CD14-positive monocyte (primary cell): ENCODE results near the gene KCNQ1. TPM values are rescaled to one million over a fixed set of nuclear protein-coding genes. Genes with fewer than 3 reads are reported as not detected.

Experiments used
- DNase-seq, 3 donors: peaks; one replicate each; pipeline ENCODE4 v3.0.0-alpha.2; 2011 to 2022
- H2AFZ ChIP-seq: 2 replicates; pipeline ENCODE4 v1.6.0; 2012; ENCODE audit warnings: mild to moderate bottlenecking, low read depth, low read length, inconsistent platforms; ENCODE audit not compliant: insufficient read depth, poor library complexity, severe bottlenecking
- H3K27ac ChIP-seq, 2 donors: 1 replicate in 1 of 2; 2 replicates in 1 of 2; pipeline ENCODE4 v1.5.1; 2012 to 2013; ENCODE audit warnings: low read length in 2 of 2, control low read depth in 1 of 2, inconsistent platforms in 1 of 2, low read depth in 1 of 2, mild to moderate bottlenecking in 1 of 2
- H3K27me3 ChIP-seq, 2 donors: one replicate each; pipeline versions ENCODE4 v1.6.0 to v1.6.1; 2011 to 2013; ENCODE audit warnings: low read length in 2 of 2; ENCODE audit not compliant: control insufficient read depth in 2 of 2, insufficient read depth in 2 of 2
- H3K36me3 ChIP-seq, 2 donors: replicated peaks in 1 of 2; 1 replicate in 1 of 2; 2 replicates in 1 of 2; pipeline versions ENCODE4 v1.5.1 to v1.6.1; 2012 to 2013; ENCODE audit warnings: low read length in 2 of 2, control low read depth in 1 of 2, inconsistent platforms in 1 of 2, mild to moderate bottlenecking in 1 of 2; ENCODE audit not compliant: insufficient read depth in 2 of 2, control insufficient read depth in 1 of 2
- H3K4me1 ChIP-seq, 2 donors: 1 replicate in 1 of 2; 2 replicates in 1 of 2; pipeline versions ENCODE4 v1.5.1 to v1.6.1; 2012 to 2013; ENCODE audit warnings: low read length in 2 of 2, control low read depth in 1 of 2, inconsistent platforms in 1 of 2, mild to moderate bottlenecking in 1 of 2, moderate library complexity in 1 of 2; ENCODE audit not compliant: insufficient read depth in 2 of 2, control insufficient read depth in 1 of 2
- H3K4me2 ChIP-seq: replicated peaks from 2 replicates; pipeline ENCODE3; 2012; ENCODE audit warnings: low read length, moderate library complexity, mild to moderate bottlenecking; ENCODE audit not compliant: poor library complexity, severe bottlenecking; ENCODE audit errors: extremely low read depth
- H3K4me3 ChIP-seq, 3 experiments: fragments of 200-600 bp in 1 of 3; sonication (generic) in 1 of 3; replicated peaks in 1 of 3; 1 replicate in 2 of 3; 2 replicates in 1 of 3; pipeline ENCODE4 v1.5.1; 2011 to 2013; ENCODE audit warnings: low read length in 3 of 3, mild to moderate bottlenecking in 3 of 3, control low read depth in 2 of 3, low read depth in 2 of 3, inconsistent platforms in 1 of 3, moderate library complexity in 1 of 3
- H3K79me2 ChIP-seq: 2 replicates; pipeline ENCODE4 v1.6.0; 2012; ENCODE audit warnings: mild to moderate bottlenecking, control low read depth, inconsistent platforms, low read length, moderate library complexity; ENCODE audit not compliant: insufficient read depth
- H3K9ac ChIP-seq: 2 replicates; pipeline ENCODE4 v1.6.0; 2017; ENCODE audit warnings: low read length, mild to moderate bottlenecking; ENCODE audit not compliant: insufficient read depth, poor library complexity, severe bottlenecking
- H3K9me3 ChIP-seq, 2 donors: replicated peaks in 1 of 2; 1 replicate in 1 of 2; 2 replicates in 1 of 2; pipeline versions ENCODE4 v1.5.1 to v1.6.1; 2012 to 2013; ENCODE audit warnings: low read length in 2 of 2, control low read depth in 1 of 2; ENCODE audit not compliant: control insufficient read depth in 1 of 2, insufficient read depth in 1 of 2
- H4K20me1 ChIP-seq: 2 replicates; pipeline ENCODE4 v1.6.0; 2012; ENCODE audit warnings: mild to moderate bottlenecking, low read length, control low read depth, moderate library complexity; ENCODE audit not compliant: insufficient read depth
- H3K27ac Mint-ChIP-seq, 7 donors: one replicate each; pipeline ENCODE4 v1.8.0; 2020; ENCODE audit warnings: mild to moderate bottlenecking in 7 of 7, mixed read lengths in 7 of 7, moderate library complexity in 6 of 7, inconsistent platforms in 2 of 7
- H3K27me3 Mint-ChIP-seq, 3 donors: one replicate each; pipeline ENCODE4 v1.8.0; 2021 to 2022; ENCODE audit warnings: low read depth in 3 of 3, mild to moderate bottlenecking in 3 of 3, mixed read lengths in 3 of 3, moderate library complexity in 3 of 3, inconsistent platforms in 1 of 3
- H3K36me3 Mint-ChIP-seq, 2 donors: one replicate each; pipeline ENCODE4 v1.8.0; 2020; ENCODE audit warnings: mixed read lengths in 2 of 2, inconsistent platforms in 1 of 2, mild to moderate bottlenecking in 1 of 2
- H3K4me1 Mint-ChIP-seq: one replicate; pipeline ENCODE4 v1.8.0; 2020; ENCODE audit warnings: mild to moderate bottlenecking, mixed read lengths
- H3K4me3 Mint-ChIP-seq, 2 donors: one replicate each; pipeline ENCODE4 v1.8.0; 2020; ENCODE audit warnings: mild to moderate bottlenecking in 2 of 2, mixed read lengths in 2 of 2, moderate library complexity in 1 of 2
- H3K9me3 Mint-ChIP-seq, 7 donors: one replicate each; pipeline ENCODE4 v1.8.0; 2020 to 2022; ENCODE audit warnings: mixed read lengths in 7 of 7, mild to moderate bottlenecking in 6 of 7, moderate library complexity in 6 of 7, inconsistent platforms in 2 of 7
- CTCF ChIP-seq: fragments of 200-600 bp; IDR thresholded peaks from one replicate; pipeline ENCODE4 v1.8.0; 2022; ENCODE audit warnings: antibody characterized with exemption, mild to moderate bottlenecking
- WGBS: methylation state at CpG from one replicate; pipeline ENCODE4 v1.1.5; 2013; ENCODE audit warnings: missing lambda C conversion rate; ENCODE audit not compliant: insufficient coverage; 5-methylcytosine and 5-hydroxymethylcytosine counted together
- intact Hi-C, 2 donors: fragments of 100-400 bp; cut with micrococcal nuclease; formaldehyde crosslinking; loops; one replicate each; pipeline versions ENCODE4 v1.15.0 to v1.15.1; 2023
- polyA plus RNA-seq, 3 donors: library from polyadenylated mRNA; depleted of rRNA in 1 of 3; unstranded in 2 of 3; stranded (reverse) in 1 of 3; fragments of 300-500 nt in 2 of 3; fragments of >200 nt in 1 of 3; fragmentation: Illumina TruSeq in 2 of 3; gene quantifications; 1 replicate in 2 of 3; 2 replicates in 1 of 3; pipeline ENCODE4 v1.2.3, GENCODE V29; 2012 to 2021

KCNQ1 gene
- polyA plus RNA-seq, 3 donors, result 14.9 to 31.8 (median 21.6) TPM

GRCh38 chr11:2537010-2537705, 92.3 kb downstream of the KCNQ1 start:
- 88% methylated on average over 6 of the region's 9 CpGs for WGBS
- H3K9me3 Mint-ChIP-seq, result peaks cover 0 to 1% (median 0%) of the 10 kb centered on the region in 7 donors
- Histone ChIP-seq H3K36me3 (peaks cover 12 to 21% of the 10 kb centered on the region in 2 donors), H2AFZ (no peak overlapping the region), H3K4me2 (no peak overlapping the region), H4K20me1 (peaks cover 100% of the 10 kb centered on the region), H3K27me3 (no peaks in the 10 kb centered on the region), H3K79me2 (peaks cover 20% of the 10 kb centered on the region), H3K4me3 (no peak overlapping the region), H3K9me3 (no peaks in the 10 kb centered on the region), H3K27ac (no peak overlapping the region), H3K9ac (no peak overlapping the region), H3K4me1 (peaks cover 30 to 38% of the 10 kb centered on the region in 2 donors)
- H3K4me1 Mint-ChIP-seq, result peaks cover 32% of the 10 kb centered on the region
- DNase-seq, result no peak
- no peak overlapping the region for H3K4me3 Mint-ChIP-seq
- no peak overlapping the region for H3K27ac Mint-ChIP-seq
- peaks cover 16 to 36% of the 10 kb centered on the region in 2 donors for H3K36me3 Mint-ChIP-seq
- no peak for TF ChIP-seq CTCF
- intact Hi-C loops, result loop anchor here in 1 of 2 donors (10.0 kb wide), 1 partner anchor 428 kb away; no protein-coding TSS in a partner anchor
- peaks cover 5 to 16% (median 7%) of the 10 kb centered on the region in 3 donors for H3K27me3 Mint-ChIP-seq

- peaks cover 100% of the 10 kb centered on the region for H4K20me1 ChIP-seq
- H3K27me3 Mint-ChIP-seq, result peaks cover 5 to 13% (median 7%) of the 10 kb centered on the region in 3 donors
- H3K4me1 ChIP-seq, result peaks cover 23 to 30% of the 10 kb centered on the region in 2 donors
- no peak overlapping the region for H3K9ac ChIP-seq
- no peaks in the 10 kb centered on the region for H3K9me3 ChIP-seq
- H3K27ac ChIP-seq, result no peak overlapping the region
- H3K4me3 Mint-ChIP-seq, result no peak overlapping the region
- TF ChIP-seq CTCF, result no peak
- peaks cover 24% of the 10 kb centered on the region for H3K4me1 Mint-ChIP-seq
- no peak for DNase-seq
- peaks cover 12 to 21% of the 10 kb centered on the region in 2 donors for H3K36me3 ChIP-seq
- H2AFZ ChIP-seq, result no peak overlapping the region
- no peak overlapping the region for H3K4me2 ChIP-seq
- H3K36me3 Mint-ChIP-seq, result peaks cover 14 to 28% of the 10 kb centered on the region in 2 donors
- intact Hi-C loops, result loop anchor here in 1 of 2 donors (10.0 kb wide), 1 partner anchor 427 kb away; no protein-coding TSS in a partner anchor
- H3K9me3 Mint-ChIP-seq, result peaks cover 0 to 1% (median 0%) of the 10 kb centered on the region in 7 donors
- WGBS, result 98% methylated on average over 22 of the region's 27 CpGs
- no peaks in the 10 kb centered on the region for H3K27me3 ChIP-seq
- H3K4me3 ChIP-seq, result no peak overlapping the region
- peaks cover 19% of the 10 kb centered on the region for H3K79me2 ChIP-seq
- no peak overlapping the region for H3K27ac Mint-ChIP-seq
Measured at GRCh38 chr11:2537896-2538724, 93.3 kb downstream of the KCNQ1 start.
